IMR-90 (cell line): Measurements from ENCODE around the gene THSD8. TPM values are rescaled to one million over a fixed set of nuclear protein-coding genes. Genes with fewer than 3 reads are reported as not detected.

Source experiments
- ATAC-seq: fragments of 200-7000 bp; cut with Tn5 transposase; 2 replicates; pipeline ENCODE4 v1.9.1; 2020; ENCODE audit warnings: low read depth, mild to moderate bottlenecking, moderate library complexity
- BruUV-seq: library from RNA; stranded (reverse); fragments of 400-500 nt; replicated peaks from 2 replicates; lab custom pipeline; 2021; lab: Mats Ljungman, UMichigan
- CTCF ChIA-PET: fragments of 300-600 bp; formaldehyde crosslinking; extraction: SDS; loops from one replicate; lab custom pipeline; 2021; ENCODE audit warnings: antibody characterized with exemption; lab: Yijun Ruan, JAX
- POLR2A ChIA-PET: fragments of 300-600 bp; sonication (Branson Sonifier 250); formaldehyde crosslinking; loops from one replicate; lab custom pipeline; 2022; ENCODE audit warnings: antibody characterized with exemption; ENCODE audit not compliant: unreplicated experiment; lab: Charles Lee
- DNase-seq: peaks from one replicate; pipeline ENCODE4 v3.0.0; 2013
- H2AFZ ChIP-seq: replicated peaks from 2 replicates; pipeline ENCODE3; 2013; ENCODE audit warnings: low read length, mild to moderate bottlenecking; ENCODE audit not compliant: poor library complexity
- H2AK5ac ChIP-seq: 2 replicates; pipeline ENCODE4 v1.6.1; 2013; ENCODE audit warnings: low read depth, low read length, inconsistent platforms
- H2AK9ac ChIP-seq: replicated peaks from 2 replicates; pipeline ENCODE3; 2013; ENCODE audit warnings: mild to moderate bottlenecking, low read depth, low read length, moderate library complexity; ENCODE audit not compliant: poor library complexity
- H2BK120ac ChIP-seq: 2 replicates; pipeline ENCODE4 v1.6.1; 2013; ENCODE audit warnings: low read depth, low read length, inconsistent platforms
- H2BK15ac ChIP-seq: 3 replicates; pipeline ENCODE4 v1.6.1; 2013; ENCODE audit warnings: low read depth, low read length, inconsistent platforms
- H2BK20ac ChIP-seq: 2 replicates; pipeline ENCODE4 v1.6.1; 2013; ENCODE audit warnings: low read depth, mild to moderate bottlenecking, inconsistent platforms, low read length, moderate library complexity
- H2BK5ac ChIP-seq: 2 replicates; pipeline ENCODE4 v1.6.1; 2013; ENCODE audit warnings: mild to moderate bottlenecking, low read depth, low read length, inconsistent platforms; ENCODE audit not compliant: poor library complexity, severe bottlenecking
- H3K14ac ChIP-seq: replicated peaks from 2 replicates; pipeline ENCODE4 v1.6.1; 2013; ENCODE audit warnings: low read depth, low read length, inconsistent platforms
- H3K18ac ChIP-seq: 2 replicates; pipeline ENCODE4 v1.6.1; 2013; ENCODE audit warnings: low read depth, low read length, control low read depth
- H3K23ac ChIP-seq: 2 replicates; pipeline ENCODE4 v1.6.1; 2013; ENCODE audit warnings: low read depth, low read length, inconsistent platforms
- H3K27ac ChIP-seq: 2 replicates; pipeline ENCODE4 v1.5.1; 2013; ENCODE audit warnings: mild to moderate bottlenecking, control low read depth, low read length; ENCODE audit not compliant: insufficient read depth
- H3K27me3 ChIP-seq: 2 replicates; pipeline ENCODE4 v1.6.1; 2013; ENCODE audit warnings: low read length; ENCODE audit not compliant: control insufficient read depth, insufficient read depth
- H3K36me3 ChIP-seq: 2 replicates; pipeline ENCODE4 v1.6.1; 2013; ENCODE audit warnings: low read length, mixed read lengths; ENCODE audit not compliant: control insufficient read depth, insufficient read depth
- H3K4ac ChIP-seq: 2 replicates; pipeline ENCODE4 v1.6.1; 2013; ENCODE audit warnings: low read depth, low read length, inconsistent platforms
- H3K4me1 ChIP-seq: 2 replicates; pipeline ENCODE4 v1.6.1; 2013; ENCODE audit warnings: low read length, mixed read lengths; ENCODE audit not compliant: control insufficient read depth, insufficient read depth
- H3K4me2 ChIP-seq: 2 replicates; pipeline ENCODE4 v1.6.1; 2013; ENCODE audit warnings: low read depth, mild to moderate bottlenecking, control low read depth, low read length, moderate library complexity
- H3K4me3 ChIP-seq: 2 replicates; pipeline ENCODE4 v1.5.1; 2013; ENCODE audit warnings: low read depth, mild to moderate bottlenecking, control low read depth, low read length, moderate library complexity; ENCODE audit not compliant: insufficient read depth
- H3K56ac ChIP-seq: 2 replicates; pipeline ENCODE4 v1.6.1; 2013; ENCODE audit warnings: low read length, inconsistent platforms; ENCODE audit not compliant: insufficient read depth; ENCODE audit errors: extremely low read depth
- H3K79me1 ChIP-seq, 2 experiments: 2 replicates each; pipeline ENCODE4 v1.6.1; 2013; ENCODE audit warnings: low read length in 2 of 2, inconsistent platforms in 1 of 2, low read depth in 1 of 2
- H3K9ac ChIP-seq: 2 replicates; pipeline ENCODE4 v1.6.1; 2013; ENCODE audit warnings: low read depth, low read length, control low read depth
- H3K9me1 ChIP-seq: 2 replicates; pipeline ENCODE4 v1.6.1; 2013; ENCODE audit warnings: low read length, inconsistent platforms; ENCODE audit not compliant: insufficient read depth
- H3K9me3 ChIP-seq: 2 replicates; pipeline ENCODE4 v1.6.1; 2013; ENCODE audit warnings: low read length; ENCODE audit not compliant: control insufficient read depth, insufficient read depth
- H4K20me1 ChIP-seq: 2 replicates; pipeline ENCODE4 v1.6.1; 2013; ENCODE audit warnings: low read length, inconsistent platforms; ENCODE audit not compliant: insufficient read depth
- H4K5ac ChIP-seq: 2 replicates; pipeline ENCODE4 v1.6.1; 2013; ENCODE audit warnings: mild to moderate bottlenecking, low read depth, low read length, control low read depth
- H4K8ac ChIP-seq, 2 experiments: 2 replicates each; pipeline ENCODE4 v1.6.1; 2013; ENCODE audit warnings: low read depth in 2 of 2, low read length in 2 of 2, control low read depth in 1 of 2, inconsistent platforms in 1 of 2
- H4K91ac ChIP-seq: 2 replicates; pipeline ENCODE4 v1.6.1; 2013; ENCODE audit warnings: low read depth, low read length, inconsistent platforms; ENCODE audit not compliant: insufficient read depth
- BHLHE40 ChIP-seq: fragments of 150-350 bp; IDR thresholded peaks from 2 replicates; pipeline ENCODE4 v1.6.1; 2016; ENCODE audit warnings: mild to moderate bottlenecking, low read depth, low read length
- FOS ChIP-seq: fragments of 150-350 bp; IDR thresholded peaks from 2 replicates; pipeline ENCODE4 v1.6.1; 2016; ENCODE audit warnings: low read depth, low read length
- POLR2A ChIP-seq: IDR thresholded peaks from 2 replicates; pipeline ENCODE4 v1.6.1; 2012; ENCODE audit warnings: mild to moderate bottlenecking, low read depth, low read length
- WGBS, 2 experiments: methylation state at CpG; one replicate each; pipeline versions ENCODE4 v1.1.5 to v1.1.7; 2013; ENCODE audit warnings: missing lambda C conversion rate in 2 of 2; ENCODE audit not compliant: insufficient read length in 1 of 2; ENCODE audit errors: extremely low coverage in 2 of 2; 5-methylcytosine and 5-hydroxymethylcytosine counted together
- dilution Hi-C: fragments of 300-500 bp; cut with HindIII; formaldehyde crosslinking; loops from one replicate; pipeline ENCODE4 v1.14.3; 2018; ENCODE audit warnings: low sequenced_read_pairs; ENCODE audit not compliant: unreplicated experiment
- in situ Hi-C: fragments of 300-500 bp; cut with MboI; formaldehyde crosslinking; loops from 3 replicates; pipeline ENCODE4 v1.14.3; 2019; ENCODE audit warnings: low sequenced_read_pairs, inconsistent platforms, mixed read lengths
- intact Hi-C: fragments of 100-400 bp; cut with micrococcal nuclease; formaldehyde crosslinking; loops from 2 replicates; pipeline ENCODE4 v1.10.0; 2022
- polyA plus RNA-seq, 3 experiments: library from polyadenylated mRNA; depleted of rRNA; stranded (reverse); fragments of >200 nt; gene quantifications; 2 replicates each; pipeline ENCODE4 v1.2.3, GENCODE V29; 2012; ENCODE audit warnings: low replicate concordance in 1 of 3
- total RNA-seq: library from RNA; depleted of rRNA; stranded (reverse); fragments of >200 nt; gene quantifications from 2 replicates; pipeline ENCODE4 v1.2.3, GENCODE V29; 2012

The THSD8 gene
- total and polyA plus RNA-seq, 2 of the 4 experiments (the other 2 are of a cell fraction), result 0.68 TPM; not detected in 1

GRCh38 chr19:12770922-12771321 is 30.9 kb upstream of the THSD8 start:
- intact Hi-C loops, result no loop called here

More at GRCh38 chr19:12770922-12771321, 30.9 kb upstream of the THSD8 start:
- Histone ChIP-seq H2AK5ac (no peak overlapping the region), H3K4me1 (0 out of 2 replicates have a peak, but pooled peaks cover 3% of the 10 kb centered on the region), H3K36me3 (no peaks in the 10 kb centered on the region; the same call in 1 of the 2 replicates), H3K4me3 (no peak overlapping the region), H3K23ac (no peak overlapping the region), H4K20me1 (0 out of 2 replicates have a peak, but pooled peaks cover 2% of the 10 kb centered on the region), H3K56ac (no peak overlapping the region), H2BK15ac (no peak overlapping the region), H3K9me3 (no peaks in the 10 kb centered on the region), H3K9ac (no peak overlapping the region), H4K91ac (no peak overlapping the region), H3K27me3 (no peaks in the 10 kb centered on the region), H3K27ac (no peak overlapping the region), H4K8ac (no peak overlapping the region), H2BK5ac (no peak overlapping the region), H3K4me2 (no peak overlapping the region), H3K18ac (no peak overlapping the region), H3K14ac (no peak overlapping the region), H2BK120ac (no peak overlapping the region), H3K9me1 (peaks cover 7% of the 10 kb centered on the region), H4K5ac (no peak overlapping the region), H2AFZ (no peak overlapping the region), H2AK9ac (no peak overlapping the region), H3K4ac (no peak overlapping the region), H2BK20ac (no peak overlapping the region), H3K79me1 (peaks cover 0 to 6% of the 10 kb centered on the region in 2 experiments; a peak in 3 of 4 replicates)
- dilution Hi-C loops (no loop called here), in situ Hi-C loops (loop anchor here (5.0 kb wide), 1 partner anchor 66 kb away; the partner anchor contains the start of gene MAST1)
- WGBS, 2 experiments, result 83% methylated on average over 1 of the region's 13 CpGs; no CpG with 5 or more reads in 1 of the 2 experiments
- CTCF ChIA-PET, result no interaction called here
- TF ChIP-seq POLR2A, result no peak
- TF ChIP-seq FOS, result no peak
- no peak for TF ChIP-seq BHLHE40
- BruUV-seq, result no TSS peak
- ATAC-seq (no peak), DNase-seq (no peak)
- POLR2A ChIA-PET, result no interaction called here
